ENCODE data around the gene LDAH.

Gene LDAH

DNA sequence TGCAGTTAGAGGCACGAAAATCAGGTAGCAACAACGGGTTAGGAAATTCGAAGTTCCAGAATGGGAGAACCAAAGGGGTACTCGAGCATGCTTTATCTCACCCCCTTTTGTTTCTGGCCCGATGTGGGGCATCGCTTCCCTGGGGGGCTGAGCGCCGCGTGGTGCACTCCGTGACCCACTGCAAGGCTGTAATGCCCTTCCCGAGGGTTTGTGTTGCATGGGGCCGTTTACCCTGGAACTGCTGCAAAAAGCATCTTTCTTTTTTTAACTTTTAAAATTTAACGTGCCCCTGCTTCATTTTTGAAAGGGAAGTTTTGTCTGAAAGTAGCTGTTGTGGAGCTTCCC is 151.2 kb downstream of the LDAH start:
- no peak overlapping the region for H3K4me3 ChIP-seq (ENCODE audit: low read length)
- TF ChIP-seq, protein P1, sequence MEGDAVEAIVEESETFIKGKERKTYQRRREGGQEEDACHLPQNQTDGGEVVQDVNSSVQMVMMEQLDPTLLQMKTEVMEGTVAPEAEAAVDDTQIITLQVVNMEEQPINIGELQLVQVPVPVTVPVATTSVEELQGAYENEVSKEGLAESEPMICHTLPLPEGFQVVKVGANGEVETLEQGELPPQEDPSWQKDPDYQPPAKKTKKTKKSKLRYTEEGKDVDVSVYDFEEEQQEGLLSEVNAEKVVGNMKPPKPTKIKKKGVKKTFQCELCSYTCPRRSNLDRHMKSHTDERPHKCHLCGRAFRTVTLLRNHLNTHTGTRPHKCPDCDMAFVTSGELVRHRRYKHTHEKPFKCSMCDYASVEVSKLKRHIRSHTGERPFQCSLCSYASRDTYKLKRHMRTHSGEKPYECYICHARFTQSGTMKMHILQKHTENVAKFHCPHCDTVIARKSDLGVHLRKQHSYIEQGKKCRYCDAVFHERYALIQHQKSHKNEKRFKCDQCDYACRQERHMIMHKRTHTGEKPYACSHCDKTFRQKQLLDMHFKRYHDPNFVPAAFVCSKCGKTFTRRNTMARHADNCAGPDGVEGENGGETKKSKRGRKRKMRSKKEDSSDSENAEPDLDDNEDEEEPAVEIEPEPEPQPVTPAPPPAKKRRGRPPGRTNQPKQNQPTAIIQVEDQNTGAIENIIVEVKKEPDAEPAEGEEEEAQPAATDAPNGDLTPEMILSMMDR (conservative IDR thresholded peaks at IDR 0.05; ENCODE audit: low read depth, low read length) = no peak
- no peak for DNase-seq (ENCODE audit: low read depth)

DNA sequence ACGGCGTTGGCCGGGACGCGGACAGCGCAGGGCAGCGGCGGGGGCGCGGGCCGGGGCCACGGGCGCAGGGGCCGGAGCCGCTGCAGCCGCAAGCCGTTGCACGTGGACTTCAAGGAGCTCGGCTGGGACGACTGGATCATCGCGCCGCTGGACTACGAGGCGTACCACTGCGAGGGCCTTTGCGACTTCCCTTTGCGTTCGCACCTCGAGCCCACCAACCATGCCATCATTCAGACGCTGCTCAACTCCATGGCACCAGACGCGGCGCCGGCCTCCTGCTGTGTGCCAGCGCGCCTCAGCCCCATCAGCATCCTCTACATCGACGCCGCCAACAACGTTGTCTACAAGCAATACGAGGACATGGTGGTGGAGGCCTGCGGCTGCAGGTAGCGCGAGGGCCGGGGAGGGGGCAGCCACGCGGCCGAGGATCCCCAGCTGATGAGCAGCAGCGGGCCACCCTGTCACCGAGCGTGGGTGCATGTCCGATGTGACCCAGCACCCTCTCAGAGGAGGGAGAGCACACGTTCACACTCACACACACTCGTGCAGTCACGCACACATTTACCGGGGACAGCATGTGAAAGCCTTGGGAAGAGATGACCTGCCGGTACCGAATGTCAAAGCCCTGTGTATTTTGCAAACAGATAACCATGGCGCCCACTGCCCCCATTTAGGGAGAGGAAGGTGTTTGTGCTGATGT is 151.7 kb downstream of the LDAH start:
- no peak for DNase-seq (ENCODE audit: low read depth)
- TF ChIP-seq, protein P1 (conservative IDR thresholded peaks at IDR 0.05; ENCODE audit: low read depth, low read length) = no peak

DNA sequence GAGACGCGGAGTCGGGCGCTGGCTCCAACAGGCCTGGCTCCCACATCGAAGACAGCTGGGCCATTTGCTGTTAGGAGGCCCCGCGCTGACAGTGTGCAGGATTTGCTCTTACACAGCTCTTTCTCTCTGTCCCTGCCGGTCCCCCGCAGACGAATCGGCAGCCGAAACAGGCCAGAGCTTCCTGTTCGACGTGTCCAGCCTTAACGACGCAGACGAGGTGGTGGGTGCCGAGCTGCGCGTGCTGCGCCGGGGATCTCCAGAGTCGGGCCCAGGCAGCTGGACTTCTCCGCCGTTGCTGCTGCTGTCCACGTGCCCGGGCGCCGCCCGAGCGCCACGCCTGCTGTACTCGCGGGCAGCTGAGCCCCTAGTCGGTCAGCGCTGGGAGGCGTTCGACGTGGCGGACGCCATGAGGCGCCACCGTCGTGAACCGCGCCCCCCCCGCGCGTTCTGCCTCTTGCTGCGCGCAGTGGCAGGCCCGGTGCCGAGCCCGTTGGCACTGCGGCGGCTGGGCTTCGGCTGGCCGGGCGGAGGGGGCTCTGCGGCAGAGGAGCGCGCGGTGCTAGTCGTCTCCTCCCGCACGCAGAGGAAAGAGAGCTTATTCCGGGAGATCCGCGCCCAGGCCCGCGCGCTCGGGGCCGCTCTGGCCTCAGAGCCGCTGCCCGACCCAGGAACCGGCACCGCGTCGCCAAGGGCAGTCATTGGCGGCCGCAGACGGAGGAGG is 152.4 kb downstream of the LDAH start:
- DNase-seq (ENCODE audit: low read depth) = no peak
- TF ChIP-seq, protein P1 (conservative IDR thresholded peaks at IDR 0.05; ENCODE audit: low read depth, low read length) = no peak

More for the DNA sequence above, 151.7 kb downstream of the LDAH start:
- H3K4me3 ChIP-seq (ENCODE audit: low read length) = no peak overlapping the region

DNA sequence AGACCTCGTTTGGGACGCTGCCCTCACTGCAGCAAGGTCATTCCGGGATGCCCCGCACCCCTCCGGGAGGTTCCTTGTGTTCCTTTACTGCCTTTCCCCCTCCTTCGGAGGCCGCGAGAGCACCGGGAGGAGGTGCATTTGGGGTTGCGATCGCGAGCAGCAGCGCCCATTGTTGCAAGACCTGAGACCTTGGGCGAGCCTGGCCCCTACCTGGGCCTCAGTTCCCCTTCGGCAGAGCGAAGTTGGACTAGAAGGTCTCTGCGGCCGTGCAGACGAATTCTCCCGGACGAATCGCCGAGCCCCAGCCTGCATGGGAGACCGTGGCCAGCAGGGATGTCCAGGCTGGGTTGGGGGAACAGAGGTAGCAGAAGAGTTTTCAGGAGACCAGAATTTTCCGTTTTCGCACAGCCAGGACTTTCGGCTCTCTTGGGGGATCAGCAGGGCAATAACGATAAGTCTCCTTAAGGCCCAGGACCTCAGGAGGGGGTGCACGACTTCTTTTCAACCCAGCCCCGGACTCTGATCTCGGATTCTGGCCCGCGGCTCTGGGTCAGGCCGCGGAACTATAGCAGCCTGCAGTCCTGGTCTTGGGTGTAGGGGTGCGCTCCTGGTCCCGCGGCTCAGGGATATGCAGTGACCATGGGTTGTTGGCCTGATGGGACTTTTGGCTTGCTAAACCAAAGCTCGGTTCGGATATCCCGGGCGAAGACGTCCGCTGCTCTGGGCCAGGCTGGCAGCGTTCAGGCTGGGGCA is 153.2 kb downstream of the LDAH start:
- TF ChIP-seq, protein P1 (conservative IDR thresholded peaks at IDR 0.05; ENCODE audit: low read depth, low read length) = no peak
- DNase-seq (ENCODE audit: low read depth) = no peak
- H3K4me3 ChIP-seq (ENCODE audit: low read length) = no peak overlapping the region

More for the DNA sequence above, 152.4 kb downstream of the LDAH start:
- no peak overlapping the region for H3K4me3 ChIP-seq (ENCODE audit: low read length)

DNA sequence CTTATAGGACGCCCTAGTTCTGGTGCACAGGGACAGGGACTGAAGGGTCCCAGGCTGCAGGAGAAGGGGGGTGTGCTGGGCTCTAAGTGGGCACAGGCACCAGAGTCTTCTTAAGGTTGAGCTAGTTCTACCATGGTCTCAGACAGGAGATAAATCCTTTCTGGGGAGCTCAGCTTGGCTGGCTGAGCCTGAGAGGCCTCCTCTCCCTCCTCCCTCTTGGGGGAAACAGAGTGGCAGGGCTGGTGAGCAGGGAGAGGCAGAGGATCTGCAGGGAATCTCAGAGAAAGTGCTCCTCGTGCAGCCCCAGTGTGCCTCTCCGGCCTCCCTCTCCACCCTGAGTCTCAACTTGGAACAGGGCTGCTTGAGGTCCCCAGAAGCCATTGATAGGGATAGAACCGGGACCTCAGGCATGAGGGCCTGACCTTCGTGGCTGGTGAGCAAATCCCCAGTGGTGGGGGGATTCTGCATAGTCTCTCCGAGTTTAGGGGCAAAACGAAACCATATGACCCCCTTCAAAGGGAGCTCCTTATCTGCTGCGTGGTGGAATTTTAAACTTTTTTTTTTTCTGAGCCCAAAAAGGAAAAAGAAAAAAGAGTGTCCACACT is 153.9 kb downstream of the LDAH start:
- H3K4me3 ChIP-seq (ENCODE audit: low read length) = no peak overlapping the region
- DNase-seq (ENCODE audit: low read depth) = no peak
- TF ChIP-seq, protein P1 (conservative IDR thresholded peaks at IDR 0.05; ENCODE audit: low read depth, low read length) = no peak

DNA sequence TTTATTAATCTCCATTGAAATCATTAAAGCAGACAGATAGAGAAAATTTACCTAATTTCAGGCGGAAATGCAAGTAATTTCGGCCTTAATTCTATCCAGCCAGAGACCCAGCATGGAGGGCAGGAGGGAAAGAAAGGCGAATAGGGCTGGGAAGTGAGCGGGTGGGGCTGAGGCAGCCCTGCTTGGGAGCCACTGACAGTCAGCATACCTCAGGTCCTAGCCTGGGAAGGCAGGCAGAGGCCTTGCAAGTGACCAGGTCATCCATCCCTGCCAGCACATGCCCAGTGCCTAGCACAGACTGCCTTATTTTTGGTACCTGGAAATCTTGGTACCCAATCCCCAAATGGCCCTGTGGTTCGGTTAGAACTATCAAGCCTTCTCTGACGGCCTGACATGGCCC is 154.4 kb downstream of the LDAH start:
- no peak overlapping the region for H3K4me3 ChIP-seq (ENCODE audit: low read length)
- DNase-seq (ENCODE audit: low read depth) = no peak
- TF ChIP-seq, protein P1 (conservative IDR thresholded peaks at IDR 0.05; ENCODE audit: low read depth, low read length) = no peak
